Measurements from ENCODE around the gene ATP1B2.

ATP1B2 gene

GRCh38 chr17:7684851-7685532, 34.3 kb downstream of the ATP1B2 start:
- DNase-seq (ENCODE audit: low spot score) (no peak), FAIRE-seq (no peak)

- FAIRE-seq (no peak), DNase-seq (ENCODE audit: low spot score) (peak; percentile 83)
These were observed 35.0 kb downstream of the ATP1B2 start for GRCh38 chr17:7685533-7686221.

DNA sequence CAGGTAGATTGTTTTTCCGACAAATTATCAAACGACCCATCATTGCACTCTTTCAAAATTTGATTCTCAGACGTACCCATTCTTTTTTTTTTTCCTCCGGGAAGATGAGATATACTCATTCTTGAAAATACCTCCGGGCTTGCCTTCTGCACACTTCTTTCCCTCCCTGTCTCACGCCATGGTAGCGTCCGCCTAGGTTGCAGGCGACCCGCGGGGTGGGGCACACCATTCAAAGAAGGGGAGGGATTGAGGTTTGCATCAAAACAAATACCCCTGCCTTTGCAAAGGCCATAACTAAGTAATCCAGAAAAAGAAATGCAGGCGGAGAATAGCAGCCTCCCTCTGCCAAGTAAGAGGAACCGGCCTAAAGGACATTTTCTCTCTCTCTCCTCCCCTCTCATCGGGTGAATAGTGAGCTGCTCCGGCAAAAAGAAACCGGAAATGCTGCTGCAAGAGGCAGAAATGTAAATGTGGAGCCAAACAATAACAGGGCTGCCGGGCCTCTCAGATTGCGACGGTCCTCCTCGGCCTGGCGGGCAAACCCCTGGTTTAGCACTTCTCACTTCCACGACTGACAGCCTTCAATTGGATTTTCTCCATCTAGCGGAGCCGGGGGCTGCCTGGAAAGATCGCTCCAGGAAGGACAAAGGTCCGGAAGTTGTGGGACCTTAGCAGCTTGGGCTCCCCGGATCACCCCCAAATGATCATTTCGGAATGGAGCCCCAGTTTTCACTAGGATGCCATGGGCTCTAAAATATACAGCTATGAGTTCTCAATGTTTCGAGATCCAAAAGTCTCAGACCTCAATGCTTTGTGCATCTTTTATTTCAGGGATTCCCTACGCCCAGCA, 35.7 kb downstream of the ATP1B2 start:
- no peak for FAIRE-seq
- peak; percentile 61 for DNase-seq (ENCODE audit: low spot score)

- FAIRE-seq, result no peak
These were observed 36.6 kb downstream of the ATP1B2 start, which contains the start of gene TP53 for GRCh38 chr17:7687072-7687907. TP53 (minus strand) TSS chr17:7687490; CDS start chr17:7676594, 10,896 bp downstream.

GRCh38 chr17:7687908-7688807, 37.4 kb downstream of the ATP1B2 start, which contains the start of gene WRAP53:
WRAP53 (plus strand) TSS chr17:7688477; CDS start chr17:7688649, 172 bp downstream.
- no peak for FAIRE-seq

More at GRCh38 chr17:7687072-7687907, 36.6 kb downstream of the ATP1B2 start, which contains the start of gene TP53:
- peak; percentile 72 for DNase-seq (ENCODE audit: low spot score)

DNA sequence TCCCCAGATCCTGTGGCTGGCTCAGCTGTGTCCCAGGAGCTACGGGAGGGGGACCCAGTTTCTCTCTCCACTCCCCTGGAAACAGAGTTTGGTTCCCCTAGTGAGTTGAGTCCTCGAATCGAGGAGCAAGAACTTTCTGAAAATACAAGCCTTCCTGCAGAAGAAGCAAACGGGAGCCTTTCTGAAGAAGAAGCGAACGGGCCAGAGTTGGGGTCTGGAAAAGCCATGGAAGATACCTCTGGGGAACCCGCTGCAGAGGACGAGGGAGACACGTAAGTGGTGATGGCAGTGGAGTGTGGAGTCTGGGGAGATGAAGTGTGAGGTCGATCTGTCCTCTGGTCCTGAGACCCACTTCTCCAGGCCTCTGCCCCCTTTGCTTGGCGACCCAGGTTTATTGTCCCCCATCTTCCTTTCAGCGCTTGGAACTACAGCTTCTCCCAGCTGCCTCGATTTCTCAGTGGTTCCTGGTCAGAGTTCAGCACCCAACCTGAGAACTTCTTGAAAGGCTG, 38.1 kb downstream of the ATP1B2 start:
- no peak for DNase-seq (ENCODE audit: low spot score)
- no peak for FAIRE-seq

More at GRCh38 chr17:7687908-7688807, 37.4 kb downstream of the ATP1B2 start, which contains the start of gene WRAP53:
- DNase-seq (ENCODE audit: low spot score), result peak; percentile 92

GRCh38 chr17:7695586-7695985, 44.9 kb downstream of the ATP1B2 start:
- FAIRE-seq (no peak), DNase-seq (ENCODE audit: low spot score) (no peak)

DNA sequence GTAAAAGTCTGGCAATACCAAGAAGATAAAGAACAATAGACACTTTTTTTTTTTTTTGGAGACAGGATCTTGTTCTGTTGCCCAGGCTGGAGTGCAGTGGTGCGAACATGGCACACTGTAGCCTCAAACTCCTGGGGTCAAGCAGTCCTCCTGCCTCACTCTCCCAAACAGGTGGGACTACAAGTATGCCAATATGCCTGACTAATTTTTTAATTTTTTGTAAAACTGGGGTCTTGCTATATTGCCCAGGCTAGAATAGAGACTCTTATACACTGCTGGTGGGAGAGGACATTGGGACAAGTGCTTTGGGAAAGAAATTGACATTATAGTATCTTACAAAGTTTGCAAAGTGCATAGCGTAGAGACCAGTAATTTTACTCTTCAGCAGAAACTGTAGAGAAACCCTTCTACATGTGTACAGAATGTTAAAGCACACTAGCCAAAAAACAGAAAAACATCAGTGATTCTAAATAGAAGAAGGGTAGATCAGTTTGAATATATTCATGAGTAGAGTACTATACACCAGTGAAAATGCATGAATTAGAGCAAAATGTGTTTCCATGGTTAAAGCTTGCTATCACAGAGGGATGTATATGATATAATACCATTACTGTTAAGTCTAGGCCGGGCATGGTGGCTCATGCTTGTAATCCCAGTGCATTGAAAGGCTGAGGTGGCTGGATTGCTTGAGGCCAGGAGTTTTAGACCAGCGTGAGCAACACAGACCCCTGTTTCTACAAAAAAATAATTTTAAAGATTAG, 47.3 kb downstream of the ATP1B2 start:
- FAIRE-seq, result no peak
- DNase-seq (ENCODE audit: low spot score), result no peak

DNA sequence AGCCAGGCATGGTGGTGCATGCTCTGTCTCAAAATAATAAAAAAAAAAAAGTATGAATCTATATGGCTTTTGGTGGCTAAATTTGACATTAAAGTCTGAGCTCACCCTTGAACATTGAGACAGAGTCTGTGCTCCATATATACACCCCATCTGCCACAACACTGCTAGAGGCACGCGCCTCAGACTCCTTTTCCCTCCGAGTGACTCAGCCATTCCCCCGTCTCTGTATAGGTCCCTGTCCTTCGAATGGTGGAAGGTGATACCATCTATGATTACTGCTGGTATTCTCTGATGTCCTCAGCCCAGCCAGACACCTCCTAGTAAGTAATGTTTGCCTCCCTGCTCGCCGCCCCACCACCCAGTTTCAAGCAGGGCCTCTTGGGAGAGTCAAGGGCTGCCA, 49.8 kb downstream of the ATP1B2 start:
- no peak for FAIRE-seq

GRCh38 chr17:7701681-7702080, 51.0 kb downstream of the ATP1B2 start:
- DNase-seq (ENCODE audit: low spot score), result no peak
- no peak for FAIRE-seq

More for the DNA sequence above, 49.8 kb downstream of the ATP1B2 start:
- no peak for DNase-seq (ENCODE audit: low spot score)

DNA sequence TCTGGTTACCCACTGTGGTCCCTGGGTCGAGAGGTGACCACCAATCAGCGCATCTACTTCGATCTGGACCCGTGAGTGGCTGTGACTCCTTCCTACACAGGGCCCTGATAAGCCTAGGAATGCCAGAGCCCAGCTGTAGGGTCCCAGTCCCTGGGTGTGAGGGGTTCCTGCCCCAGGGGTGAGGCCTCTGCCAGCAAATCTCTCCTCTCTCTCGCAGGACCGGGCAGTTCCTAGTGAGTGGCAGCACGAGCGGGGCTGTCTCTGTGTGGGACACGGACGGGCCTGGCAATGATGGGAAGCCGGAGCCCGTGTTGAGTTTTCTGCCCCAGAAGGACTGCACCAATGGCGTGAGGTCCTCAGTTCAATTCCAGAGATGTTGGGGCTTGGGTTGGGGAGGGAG, 52.0 kb downstream of the ATP1B2 start:
- FAIRE-seq (no peak), DNase-seq (ENCODE audit: low spot score) (no peak)

DNA sequence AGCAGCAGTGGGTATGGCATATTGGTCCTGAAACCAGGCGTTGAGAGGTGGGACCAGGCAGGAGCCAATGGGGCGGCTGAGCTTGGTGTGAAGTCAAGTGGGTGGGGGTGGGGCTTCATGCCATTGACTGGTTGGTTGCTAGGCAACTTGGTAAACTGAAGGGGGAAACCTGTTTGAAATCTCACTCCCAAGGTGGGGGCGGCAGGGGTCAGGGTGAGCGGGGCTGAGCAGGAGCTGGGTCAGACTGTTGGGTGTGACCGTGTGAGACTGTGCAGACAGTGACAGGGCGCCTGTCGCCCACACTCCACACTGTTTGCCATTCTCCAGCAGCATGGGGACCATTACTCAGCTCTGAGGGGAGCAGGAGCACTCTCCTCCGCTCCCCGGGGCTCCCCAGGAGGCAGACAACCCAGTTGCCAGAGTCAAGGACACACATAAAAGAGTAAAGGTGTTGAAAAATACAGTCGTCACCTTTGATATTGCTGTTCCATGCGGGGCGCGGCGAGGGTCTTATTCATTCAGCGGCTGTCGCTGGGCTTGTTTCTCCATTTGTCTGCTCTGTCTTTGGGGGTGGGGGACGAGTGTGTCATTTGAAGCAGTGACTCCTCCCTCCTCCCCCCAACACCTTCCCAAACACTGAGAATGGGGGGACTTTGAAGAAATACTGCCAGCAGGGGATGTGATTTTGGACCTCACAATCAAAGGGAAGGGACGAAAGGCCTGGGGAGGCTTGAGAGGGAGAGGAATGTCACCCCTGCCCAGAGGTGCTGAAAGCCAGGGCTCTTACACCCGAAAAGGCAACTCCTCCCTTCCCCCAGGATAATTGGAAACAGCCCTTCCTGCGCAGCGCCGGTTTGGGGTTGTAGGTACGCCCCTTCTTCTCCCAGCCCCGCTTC, 53.1 kb downstream of the ATP1B2 start:
- no peak for DNase-seq (ENCODE audit: low spot score)
- no peak for FAIRE-seq

DNA sequence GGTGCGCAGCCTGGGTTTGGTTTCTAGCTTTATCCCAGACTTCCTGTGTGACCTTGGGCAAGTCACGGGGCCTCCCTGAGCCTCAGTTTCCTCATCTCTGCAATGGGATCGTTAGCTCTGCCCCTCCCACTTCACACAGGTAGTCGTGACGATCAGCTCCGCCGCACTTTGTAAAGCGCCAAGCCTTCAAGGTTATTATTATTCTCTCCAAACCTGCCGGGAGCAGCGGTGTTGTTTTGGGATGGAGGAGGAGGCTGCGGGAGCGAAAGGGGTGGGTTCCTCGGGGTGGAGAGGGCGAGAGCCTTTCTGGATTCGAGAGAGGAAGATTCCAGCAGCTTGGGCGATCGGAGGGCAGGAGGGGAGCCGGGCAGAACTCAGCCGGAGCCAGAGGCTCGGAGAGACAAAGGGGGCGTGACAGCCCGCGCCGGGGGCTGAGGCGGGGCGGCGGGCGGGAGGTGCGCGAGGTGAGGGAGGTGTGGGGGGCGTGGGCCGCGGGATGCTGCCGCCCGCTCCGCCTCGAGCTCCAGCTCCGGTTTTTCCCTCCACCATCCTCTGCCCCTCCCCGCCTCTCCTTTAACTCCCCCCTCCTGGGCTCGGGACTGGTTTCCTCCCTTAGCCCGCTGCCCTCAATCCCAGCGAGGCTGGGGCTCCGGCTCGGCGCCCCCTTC, 54.0 kb downstream of the ATP1B2 start, which contains the start of gene EFNB3:
Gene EFNB3, plus strand, starts transcription at position 602 of the 668 bp plus-strand sequence. CDS start 397 bp downstream, outside the sequence.
- peak; percentile 57 for DNase-seq (ENCODE audit: low spot score)
- FAIRE-seq, result no peak

GRCh38 chr17:7705269-7706255, 54.8 kb downstream of the ATP1B2 start:
- DNase-seq (ENCODE audit: low spot score) (no peak), FAIRE-seq (no peak)

DNA sequence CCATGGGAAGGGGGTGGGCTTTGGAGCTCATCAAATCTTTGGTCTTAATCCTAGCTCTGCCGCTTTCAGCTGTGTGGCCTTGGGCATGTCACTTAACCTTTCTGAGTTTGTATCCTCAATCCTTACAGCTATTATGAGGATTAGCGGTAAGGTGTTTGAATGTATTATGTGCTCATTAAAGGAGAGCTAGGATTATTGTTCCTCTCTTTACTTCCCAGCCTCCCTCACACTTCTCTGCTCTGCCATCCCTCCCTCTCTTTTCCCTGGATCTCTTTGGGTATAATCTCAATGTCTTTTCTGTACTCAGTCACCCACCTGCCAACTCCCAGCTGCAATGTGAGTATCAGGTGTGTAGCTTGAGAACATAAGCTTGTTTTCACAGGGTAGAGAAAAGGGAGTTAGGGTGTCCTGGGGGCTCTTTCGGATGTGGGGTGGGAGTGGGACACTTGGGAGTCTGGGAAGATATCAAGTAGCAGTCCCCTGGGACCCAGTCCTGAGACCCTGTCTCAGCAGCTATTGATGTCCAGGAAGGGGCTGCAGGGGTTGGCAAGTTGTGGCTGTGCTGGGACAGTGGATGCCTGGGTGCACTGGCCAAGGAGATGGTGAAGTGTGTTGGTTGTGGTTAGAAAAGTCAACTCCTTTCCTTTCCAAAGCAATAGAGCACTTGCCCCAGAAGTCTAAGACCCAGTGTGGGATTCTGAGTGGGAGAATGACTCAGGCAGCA, 56.1 kb downstream of the ATP1B2 start:
- DNase-seq (ENCODE audit: low spot score), result no peak
- FAIRE-seq, result no peak

Data from urothelium cell line (cell line).